ENCODE data around the gene PRKD3. TPM values are rescaled to one million over a fixed set of nuclear protein-coding genes. Genes with fewer than 3 reads are reported as not detected.
A peak's percentile ranks its signal among the peaks of the same experiment; 100 is the strongest.

PRKD3 gene
- total RNA-seq, 1 donor from 2014 or later: 14.0 TPM

- no peak for DNase-seq (ENCODE audit: low spot score)
Measured at GRCh38 chr2:37357069-37357468, 32.4 kb upstream of the PRKD3 start.

GRCh38 chr2:37356299-37356698 is 31.7 kb upstream of the PRKD3 start:
- H3K27ac Mint-ChIP-seq: no peak overlapping the region
- intact Hi-C loops (cut with micrococcal nuclease): no loop called here
- no peak overlapping the region for H3K4me3 Mint-ChIP-seq (ENCODE audit: low read depth)
- no peaks in the 10 kb centered on the region for H3K36me3 Mint-ChIP-seq (ENCODE audit: low read depth)
- no peaks in the 10 kb centered on the region for H3K9me3 Mint-ChIP-seq
- H3K27me3 Mint-ChIP-seq (ENCODE audit: low read depth): peaks cover 69% of the 10 kb centered on the region
- DNase-seq (ENCODE audit: low spot score): no peak
- H3K4me1 Mint-ChIP-seq (ENCODE audit: low read depth): no peaks in the 10 kb centered on the region

More at GRCh38 chr2:37357069-37357468, 32.4 kb upstream of the PRKD3 start:
- H3K4me1 Mint-ChIP-seq (ENCODE audit: low read depth): no peaks in the 10 kb centered on the region
- peaks cover 77% of the 10 kb centered on the region for H3K27me3 Mint-ChIP-seq (ENCODE audit: low read depth)
- intact Hi-C loops (cut with micrococcal nuclease): no loop called here
- no peaks in the 10 kb centered on the region for H3K36me3 Mint-ChIP-seq (ENCODE audit: low read depth)
- no peak overlapping the region for H3K27ac Mint-ChIP-seq
- H3K9me3 Mint-ChIP-seq: no peaks in the 10 kb centered on the region
- no peak overlapping the region for H3K4me3 Mint-ChIP-seq (ENCODE audit: low read depth)

GRCh38 chr2:37355735-37356134 is 31.1 kb upstream of the PRKD3 start:
- Mint-ChIP-seq H3K4me1 (ENCODE audit: low read depth) (no peaks in the 10 kb centered on the region), H3K27me3 (ENCODE audit: low read depth) (peaks cover 65% of the 10 kb centered on the region), H3K4me3 (ENCODE audit: low read depth) (no peak overlapping the region), H3K9me3 (no peaks in the 10 kb centered on the region), H3K36me3 (ENCODE audit: low read depth) (no peaks in the 10 kb centered on the region), H3K27ac (no peak overlapping the region)
- intact Hi-C loops (cut with micrococcal nuclease): no loop called here
- DNase-seq (ENCODE audit: low spot score): no peak

GRCh38 chr2:37354531-37354930 is 29.9 kb upstream of the PRKD3 start:
- Mint-ChIP-seq H3K27me3 (ENCODE audit: low read depth) (peaks cover 65% of the 10 kb centered on the region), H3K9me3 (no peaks in the 10 kb centered on the region), H3K4me3 (ENCODE audit: low read depth) (no peak overlapping the region), H3K36me3 (ENCODE audit: low read depth) (no peaks in the 10 kb centered on the region), H3K4me1 (ENCODE audit: low read depth) (no peaks in the 10 kb centered on the region), H3K27ac (no peak overlapping the region)
- DNase-seq (ENCODE audit: low spot score): no peak
- intact Hi-C loops (cut with micrococcal nuclease): no loop called here

GRCh38 chr2:37350034-37350433 is 25.4 kb upstream of the PRKD3 start:
- intact Hi-C loops (cut with micrococcal nuclease): no loop called here
- DNase-seq (ENCODE audit: low spot score): no peak
- Mint-ChIP-seq H3K4me1 (ENCODE audit: low read depth) (peaks cover 4% of the 10 kb centered on the region), H3K4me3 (ENCODE audit: low read depth) (no peak overlapping the region), H3K9me3 (no peaks in the 10 kb centered on the region), H3K27ac (no peak overlapping the region), H3K36me3 (ENCODE audit: low read depth) (no peaks in the 10 kb centered on the region), H3K27me3 (ENCODE audit: low read depth) (peaks cover 71% of the 10 kb centered on the region)

- Mint-ChIP-seq H3K27ac (no peak overlapping the region), H3K4me1 (ENCODE audit: low read depth) (peaks cover 5% of the 10 kb centered on the region), H3K4me3 (ENCODE audit: low read depth) (no peak overlapping the region), H3K36me3 (ENCODE audit: low read depth) (no peaks in the 10 kb centered on the region), H3K9me3 (no peaks in the 10 kb centered on the region), H3K27me3 (ENCODE audit: low read depth) (peaks cover 69% of the 10 kb centered on the region)
- intact Hi-C loops (cut with micrococcal nuclease): no loop called here
- DNase-seq (ENCODE audit: low spot score): no peak
Measured at GRCh38 chr2:37349231-37349860, 24.7 kb upstream of the PRKD3 start.

GRCh38 chr2:37348155-37348554 is 23.5 kb upstream of the PRKD3 start:
- no peaks in the 10 kb centered on the region for H3K9me3 Mint-ChIP-seq
- no peaks in the 10 kb centered on the region for H3K36me3 Mint-ChIP-seq (ENCODE audit: low read depth)
- H3K4me1 Mint-ChIP-seq (ENCODE audit: low read depth): peaks cover 12% of the 10 kb centered on the region
- no peak overlapping the region for H3K27ac Mint-ChIP-seq
- peaks cover 73% of the 10 kb centered on the region for H3K27me3 Mint-ChIP-seq (ENCODE audit: low read depth)
- intact Hi-C loops (cut with micrococcal nuclease): no loop called here
- no peak for DNase-seq (ENCODE audit: low spot score)
- no peak overlapping the region for H3K4me3 Mint-ChIP-seq (ENCODE audit: low read depth)

- H3K36me3 Mint-ChIP-seq (ENCODE audit: low read depth): no peaks in the 10 kb centered on the region
- no peak within 1 kb of the TSS for H3K27ac Mint-ChIP-seq
- H3K4me3 Mint-ChIP-seq (ENCODE audit: low read depth): peak within 1 kb of the TSS; percentile 70
- intact Hi-C loops (cut with micrococcal nuclease): loop anchor here (2.0 kb wide), 1 partner anchor 22 kb away; no protein-coding TSS in a partner anchor
- peaks cover 15% of the 10 kb centered on the region for H3K4me1 Mint-ChIP-seq (ENCODE audit: low read depth)
- DNase-seq (ENCODE audit: low spot score): peak; percentile 29
- no peaks in the 10 kb centered on the region for H3K9me3 Mint-ChIP-seq
- H3K27me3 Mint-ChIP-seq (ENCODE audit: low read depth): peaks cover 76% of the 10 kb centered on the region
Measured at GRCh38 chr2:37344453-37345361, 20.1 kb upstream of the PRKD3 start, which contains the start of gene QPCT. Gene QPCT (plus strand): TSS chr2:37344630. CDS start chr2:37344732, 102 bp downstream.

- Mint-ChIP-seq H3K27ac (no peak overlapping the region), H3K9me3 (no peaks in the 10 kb centered on the region), H3K36me3 (ENCODE audit: low read depth) (no peaks in the 10 kb centered on the region), H3K27me3 (ENCODE audit: low read depth) (peaks cover 77% of the 10 kb centered on the region), H3K4me1 (ENCODE audit: low read depth) (peaks cover 19% of the 10 kb centered on the region), H3K4me3 (ENCODE audit: low read depth) (peak overlapping the region; percentile 70)
- DNase-seq (ENCODE audit: low spot score): no peak
- intact Hi-C loops (cut with micrococcal nuclease): loop anchor here (2.0 kb wide), 1 partner anchor 21 kb away; no protein-coding TSS in a partner anchor
Measured at GRCh38 chr2:37343537-37344434, 19.2 kb upstream of the PRKD3 start.

GRCh38 chr2:37342591-37343220 is 18.1 kb upstream of the PRKD3 start:
- Mint-ChIP-seq H3K9me3 (no peaks in the 10 kb centered on the region), H3K27ac (no peak overlapping the region), H3K4me1 (ENCODE audit: low read depth) (peaks cover 21% of the 10 kb centered on the region), H3K36me3 (ENCODE audit: low read depth) (no peaks in the 10 kb centered on the region), H3K4me3 (ENCODE audit: low read depth) (no peak overlapping the region), H3K27me3 (ENCODE audit: low read depth) (peaks cover 75% of the 10 kb centered on the region)
- no peak for DNase-seq (ENCODE audit: low spot score)
- intact Hi-C loops (cut with micrococcal nuclease): no loop called here

GRCh38 chr2:37340637-37341036 is 16.0 kb upstream of the PRKD3 start:
- no peaks in the 10 kb centered on the region for H3K36me3 Mint-ChIP-seq (ENCODE audit: low read depth)
- no peaks in the 10 kb centered on the region for H3K9me3 Mint-ChIP-seq
- no peak overlapping the region for H3K4me3 Mint-ChIP-seq (ENCODE audit: low read depth)
- DNase-seq (ENCODE audit: low spot score): no peak
- intact Hi-C loops (cut with micrococcal nuclease): no loop called here
- H3K27ac Mint-ChIP-seq: no peak overlapping the region
- peaks cover 71% of the 10 kb centered on the region for H3K27me3 Mint-ChIP-seq (ENCODE audit: low read depth)
- H3K4me1 Mint-ChIP-seq (ENCODE audit: low read depth): peaks cover 18% of the 10 kb centered on the region

GRCh38 chr2:37338933-37339332 is 14.3 kb upstream of the PRKD3 start:
- intact Hi-C loops (cut with micrococcal nuclease): no loop called here
- Mint-ChIP-seq H3K4me1 (ENCODE audit: low read depth) (peaks cover 12% of the 10 kb centered on the region), H3K27ac (no peak overlapping the region)

More at GRCh38 chr2:37338933-37339332, 14.3 kb upstream of the PRKD3 start:
- Mint-ChIP-seq H3K4me3 (ENCODE audit: low read depth) (no peak overlapping the region), H3K27me3 (ENCODE audit: low read depth) (peaks cover 68% of the 10 kb centered on the region), H3K36me3 (ENCODE audit: low read depth) (no peaks in the 10 kb centered on the region), H3K9me3 (no peaks in the 10 kb centered on the region)
- DNase-seq (ENCODE audit: low spot score): no peak
